Anterior cingulate cortex (tissue), 58 donors: Measurements from ENCODE around the gene ACADS.
"Not testable (repeated sequence)": the region's sequence is repeated elsewhere in the genome, so short reads cannot be mapped to it uniquely, and the experiment has no call there.

ENCODE experiments used
- DNase-seq, 58 donors: peaks; one replicate each; lab custom pipeline; 2025; lab: John Stamatoyannopoulos, UW

ACADS gene

DNA sequence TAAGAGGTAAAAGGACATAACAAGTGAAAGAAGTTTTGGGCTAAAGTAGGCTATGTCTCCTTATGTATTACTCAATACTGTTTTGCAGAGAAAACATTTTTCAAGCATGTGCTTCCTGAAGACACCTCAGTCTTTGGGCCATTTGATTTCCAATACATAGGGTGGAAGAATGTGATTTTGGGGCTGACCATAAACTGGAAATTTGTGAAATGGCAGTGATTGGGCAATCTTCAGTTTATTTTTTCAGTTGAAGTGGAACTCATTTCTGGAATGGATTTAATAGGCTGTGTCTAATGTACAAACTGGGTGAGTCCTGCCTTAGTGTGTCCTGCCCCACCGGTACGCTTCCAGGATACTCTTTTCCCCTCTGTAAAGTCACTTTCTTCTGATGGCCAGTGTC lies 2.8 kb upstream of the ACADS start:
- DNase-seq, result no peak

DNA sequence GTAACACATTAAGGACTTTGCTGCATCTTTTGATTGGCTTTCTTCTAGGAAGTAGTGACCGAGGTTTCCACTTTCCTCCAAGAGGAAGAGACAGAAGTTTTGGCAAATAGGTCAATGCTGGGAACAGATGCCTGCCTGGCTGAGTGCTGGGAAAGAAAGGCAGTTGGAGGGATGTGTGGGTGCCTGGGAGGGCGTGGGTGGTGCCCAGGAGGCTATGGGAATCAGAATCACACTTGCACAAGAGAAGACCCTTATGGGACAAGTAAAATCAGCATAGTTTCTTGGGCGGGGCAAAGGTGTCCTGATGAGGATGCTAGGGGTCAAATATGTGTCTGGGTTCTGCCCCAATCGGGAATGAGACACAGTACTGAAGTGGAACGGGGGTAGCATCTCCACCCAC lies 906 bp upstream of the ACADS start:
- no peak for DNase-seq

DNA sequence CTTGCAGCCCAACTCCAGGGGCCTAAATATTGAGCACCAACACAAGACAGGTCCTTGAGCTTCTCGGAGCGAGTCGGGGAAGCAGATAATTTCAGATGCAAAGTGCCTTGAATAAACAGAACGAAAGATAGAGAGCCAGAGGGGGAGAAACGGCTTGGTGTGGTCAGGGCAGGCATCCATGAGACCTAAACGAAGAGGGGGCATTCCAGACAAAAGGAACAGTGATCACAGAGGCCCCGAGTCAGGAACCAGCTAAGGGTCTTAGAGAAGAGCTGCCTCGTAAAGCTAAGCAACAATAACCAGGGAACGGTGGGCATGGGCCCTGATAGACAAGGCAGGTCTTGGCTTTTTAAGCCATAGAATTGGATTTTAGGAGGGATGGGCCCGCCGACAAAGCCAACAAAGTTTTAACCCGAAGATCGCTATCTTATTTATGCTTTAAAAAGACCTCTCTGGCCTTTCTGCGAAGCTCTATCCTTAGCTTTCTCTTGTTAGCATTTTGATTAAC lies 421 bp upstream of the ACADS start:
- no peak for DNase-seq

DNA sequence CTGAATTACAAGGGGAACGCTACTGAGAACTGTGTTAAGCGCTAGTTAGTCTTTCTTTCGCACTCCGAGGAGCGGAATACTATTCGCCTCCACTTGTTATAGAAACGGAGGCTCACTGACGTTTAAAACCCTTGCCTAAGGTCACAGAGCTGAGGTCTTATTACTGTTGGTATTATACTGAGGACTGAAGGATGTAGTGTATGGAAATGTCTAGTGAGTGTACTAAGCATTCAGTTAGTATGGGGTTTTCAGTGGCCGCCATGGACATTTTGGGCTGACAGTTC lies 826 bp downstream of the ACADS start:
- no peak for DNase-seq

DNA sequence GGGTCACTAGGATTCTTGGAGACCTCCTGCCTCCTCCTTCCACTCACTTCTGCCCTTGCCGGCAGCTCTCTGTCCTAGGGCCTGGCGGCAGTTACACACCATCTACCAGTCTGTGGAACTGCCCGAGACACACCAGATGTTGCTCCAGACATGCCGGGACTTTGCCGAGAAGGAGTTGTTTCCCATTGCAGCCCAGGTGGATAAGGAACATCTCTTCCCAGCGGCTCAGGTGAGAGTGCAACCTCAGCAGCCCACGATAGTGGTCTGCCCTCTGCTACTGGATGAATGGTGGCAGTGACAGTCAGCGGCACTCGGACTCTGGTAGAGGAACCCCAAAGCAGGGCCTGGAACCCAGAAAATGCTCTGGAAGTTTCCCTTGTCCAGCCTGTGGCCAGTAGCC lies 1.3 kb downstream of the ACADS start:
- no peak for DNase-seq

DNA sequence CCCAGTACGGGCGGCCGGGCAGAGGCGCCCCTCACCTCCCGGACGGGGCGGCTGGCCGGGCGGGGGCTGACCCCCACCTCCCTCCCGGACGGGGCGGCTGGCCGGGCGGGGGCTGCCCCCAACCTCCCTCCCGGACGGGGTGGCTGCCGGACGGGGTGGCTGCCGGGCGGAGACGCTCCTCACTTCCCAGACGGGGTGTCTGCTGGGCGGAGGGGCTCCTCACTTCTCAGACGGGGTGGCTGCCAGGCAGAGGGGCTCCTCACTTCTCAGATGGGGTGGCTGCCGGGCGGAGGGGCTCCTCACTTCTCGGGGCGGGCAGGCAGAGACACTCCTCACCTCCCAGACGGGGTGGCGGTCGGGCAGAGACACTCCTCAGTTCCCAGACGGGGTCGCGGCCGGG lies 6.6 kb downstream of the ACADS start:
- DNase-seq, result not testable (repeated sequence)

DNA sequence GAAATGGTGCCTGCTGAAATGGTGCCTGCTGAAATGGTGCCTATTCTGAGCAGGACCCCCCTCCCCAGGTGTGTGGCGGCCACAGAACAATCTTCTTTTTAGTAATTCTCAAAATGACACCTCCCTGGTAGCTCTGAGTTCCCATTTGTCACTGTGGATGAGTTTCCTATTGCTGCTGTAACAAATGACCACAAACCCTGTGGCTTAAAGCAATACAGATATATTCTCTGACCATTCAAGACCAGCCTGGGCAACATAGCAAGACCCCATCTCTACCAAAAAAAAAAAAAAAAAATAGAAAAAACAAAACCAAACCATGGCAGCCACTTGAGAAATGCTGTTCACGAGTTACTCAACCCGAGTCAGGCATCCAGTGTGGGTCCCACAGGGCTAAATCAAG lies 7.9 kb downstream of the ACADS start:
- DNase-seq, result no peak

DNA sequence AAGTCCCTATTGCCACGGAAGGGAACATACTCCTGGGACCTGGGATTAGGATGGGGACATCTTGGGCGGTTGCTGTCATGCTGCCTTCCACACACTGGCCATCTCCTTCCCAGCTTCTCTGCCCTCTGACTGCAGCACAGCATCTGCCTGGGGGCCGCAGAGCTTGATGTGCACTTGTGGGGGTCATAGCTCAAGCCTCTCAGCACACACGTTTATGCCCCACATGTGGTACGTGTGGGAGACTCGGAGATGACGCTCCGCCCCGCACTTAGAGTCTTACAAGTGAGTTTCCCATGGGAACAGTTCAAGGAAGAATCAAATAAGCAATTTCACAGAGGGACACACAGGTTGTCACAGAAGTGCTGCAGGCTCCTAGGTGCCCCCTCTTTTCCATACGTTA lies 8.6 kb downstream of the ACADS start:
- DNase-seq, result no peak

DNA sequence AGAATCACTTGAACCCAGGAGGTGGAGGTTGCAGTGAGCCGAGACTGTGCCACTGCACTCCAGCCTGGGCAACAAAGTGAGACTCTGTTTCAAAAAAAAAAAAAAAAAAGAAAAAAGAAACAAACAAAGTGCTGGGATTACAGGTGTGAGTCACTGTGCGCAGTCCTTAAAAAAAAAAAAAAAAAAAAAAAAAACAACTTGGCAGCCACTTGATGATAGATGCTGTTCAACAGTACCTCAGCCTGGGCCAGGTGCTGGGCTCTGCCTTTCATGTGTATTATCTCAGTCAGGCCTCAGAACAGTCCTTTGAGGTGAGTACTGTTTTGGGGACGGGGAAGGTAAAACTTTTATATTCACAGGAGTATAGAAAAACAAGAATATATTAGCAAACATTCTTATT lies 9.6 kb downstream of the ACADS start:
- no peak for DNase-seq

DNA sequence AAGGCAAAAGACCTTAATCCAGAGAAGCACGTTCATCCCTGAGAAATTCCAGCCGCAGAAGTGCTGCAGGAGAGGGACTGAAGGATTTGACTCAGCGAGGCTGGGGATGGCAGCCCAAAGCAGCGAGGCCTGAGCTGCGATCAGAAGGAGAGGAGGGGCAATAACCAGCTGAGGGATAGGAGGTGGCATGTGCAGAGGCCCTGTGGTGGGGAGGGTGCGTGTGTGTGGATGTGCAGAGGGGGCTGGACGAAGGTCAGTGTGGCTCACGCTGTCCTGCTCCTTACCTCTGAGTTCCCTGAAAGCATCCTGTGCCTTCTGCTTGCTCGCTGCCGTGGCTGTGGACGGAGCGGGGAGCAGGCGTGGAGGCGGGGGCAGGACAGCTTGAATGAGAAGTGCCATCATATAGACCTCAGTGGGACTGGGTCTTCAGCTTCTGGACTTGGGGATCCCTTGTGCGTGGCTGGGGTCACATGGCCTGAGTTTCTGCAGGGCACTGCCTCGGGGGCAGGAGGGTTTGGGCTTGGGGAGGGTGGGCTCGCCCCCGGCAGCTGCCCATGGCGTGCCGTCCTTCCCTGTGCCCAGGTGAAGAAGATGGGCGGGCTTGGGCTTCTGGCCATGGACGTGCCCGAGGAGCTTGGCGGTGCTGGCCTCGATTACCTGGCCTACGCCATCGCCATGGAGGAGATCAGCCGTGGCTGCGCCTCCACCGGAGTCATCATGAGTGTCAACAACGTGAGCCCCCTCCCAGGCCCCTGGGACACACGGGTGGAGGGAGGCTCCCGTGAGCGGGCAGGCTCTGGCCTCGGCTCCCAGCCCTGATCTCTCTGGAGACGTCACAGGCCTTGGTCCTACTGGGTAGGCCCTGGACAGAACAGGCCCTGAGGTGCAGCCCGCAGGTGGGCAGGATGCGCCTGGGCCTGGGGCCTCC lies 11.0 kb downstream of the ACADS start:
- no peak for DNase-seq

DNA sequence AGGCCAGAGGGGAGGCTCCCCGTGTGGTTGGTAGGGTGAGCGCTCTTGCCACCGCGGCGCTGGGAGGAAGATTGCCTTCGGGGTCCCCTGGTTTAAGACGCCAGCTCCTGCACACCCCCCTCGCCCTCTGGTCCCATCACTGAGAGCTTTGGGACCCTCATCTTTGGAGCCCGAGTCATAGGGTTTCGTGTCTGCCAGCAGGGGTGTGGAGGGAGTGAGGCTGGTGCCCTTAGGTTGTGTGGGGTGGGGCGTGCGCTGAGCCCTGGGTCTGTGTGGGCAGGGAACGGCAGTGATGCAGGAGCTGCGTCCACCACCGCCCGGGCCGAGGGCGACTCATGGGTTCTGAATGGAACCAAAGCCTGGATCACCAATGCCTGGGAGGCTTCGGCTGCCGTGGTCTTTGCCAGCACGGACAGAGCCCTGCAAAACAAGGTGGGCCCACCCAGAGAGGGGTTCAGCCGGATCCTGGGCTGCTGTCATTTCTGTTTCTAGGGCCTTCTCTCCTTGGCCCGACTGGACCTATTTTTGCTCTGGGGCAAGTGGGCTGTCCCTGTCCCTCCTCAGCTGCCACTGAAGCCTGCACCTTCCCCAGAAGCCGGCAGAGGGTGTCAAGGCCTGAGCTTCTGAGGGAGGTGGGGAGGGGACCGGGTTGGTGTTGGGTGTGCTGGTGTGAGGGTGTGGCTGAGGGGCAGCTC lies 12.1 kb downstream of the ACADS start:
- DNase-seq, result peak in 1 of 58 donors; percentile 21

DNA sequence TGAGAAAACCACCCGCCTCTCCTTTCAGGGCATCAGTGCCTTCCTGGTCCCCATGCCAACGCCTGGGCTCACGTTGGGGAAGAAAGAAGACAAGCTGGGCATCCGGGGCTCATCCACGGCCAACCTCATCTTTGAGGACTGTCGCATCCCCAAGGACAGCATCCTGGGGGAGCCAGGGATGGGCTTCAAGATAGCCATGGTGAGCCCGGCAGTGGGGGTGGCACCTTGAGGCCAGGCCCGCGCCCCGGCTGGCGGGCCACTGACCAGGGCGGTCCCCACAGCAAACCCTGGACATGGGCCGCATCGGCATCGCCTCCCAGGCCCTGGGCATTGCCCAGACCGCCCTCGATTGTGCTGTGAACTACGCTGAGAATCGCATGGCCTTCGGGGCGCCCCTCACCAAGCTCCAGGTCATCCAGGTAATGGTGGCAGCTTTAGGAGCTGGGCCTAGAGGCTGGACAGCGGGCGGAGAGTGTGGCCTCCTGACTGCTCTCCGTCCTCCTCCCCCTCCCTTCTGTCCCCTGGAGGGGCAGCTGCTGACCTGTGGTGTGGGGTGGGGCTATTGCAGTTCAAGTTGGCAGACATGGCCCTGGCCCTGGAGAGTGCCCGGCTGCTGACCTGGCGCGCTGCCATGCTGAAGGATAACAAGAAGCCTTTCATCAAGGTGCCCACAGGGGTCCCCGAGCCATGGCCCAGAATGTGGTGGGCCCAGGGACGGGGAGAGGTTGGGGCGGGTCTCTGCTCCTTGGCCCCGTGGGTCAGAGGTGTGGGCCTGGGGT lies 12.8 kb downstream of the ACADS start:
- peak in 1 of 58 donors; percentile 47 for DNase-seq

DNA sequence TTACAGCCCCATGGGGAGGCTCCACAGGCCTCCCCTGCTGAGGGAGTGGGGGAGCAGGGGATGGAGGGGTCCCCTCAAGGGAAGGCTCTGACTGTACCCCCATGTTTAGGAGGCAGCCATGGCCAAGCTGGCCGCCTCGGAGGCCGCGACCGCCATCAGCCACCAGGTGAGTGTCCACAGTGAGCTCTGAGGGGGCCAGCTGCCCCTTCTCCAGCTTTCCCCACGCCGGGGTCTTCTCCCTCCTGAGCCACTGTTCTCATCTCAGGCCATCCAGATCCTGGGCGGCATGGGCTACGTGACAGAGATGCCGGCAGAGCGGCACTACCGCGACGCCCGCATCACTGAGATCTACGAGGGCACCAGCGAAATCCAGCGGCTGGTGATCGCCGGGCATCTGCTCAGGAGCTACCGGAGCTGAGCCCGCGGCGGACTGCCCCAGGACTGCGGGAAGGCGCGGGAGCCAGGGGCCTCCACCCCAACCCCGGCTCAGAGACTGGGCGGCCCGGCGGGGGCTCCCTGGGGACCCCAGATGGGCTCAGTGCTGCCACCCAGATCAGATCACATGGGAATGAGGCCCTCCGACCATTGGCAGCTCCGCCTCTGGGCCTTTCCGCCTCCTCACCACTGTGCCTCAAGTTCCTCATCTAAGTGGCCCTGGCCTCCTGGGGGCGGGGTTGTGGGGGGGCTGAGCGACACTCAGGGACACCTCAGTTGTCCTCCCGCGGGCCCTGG lies 13.6 kb downstream of the ACADS start:
- no peak for DNase-seq

DNA sequence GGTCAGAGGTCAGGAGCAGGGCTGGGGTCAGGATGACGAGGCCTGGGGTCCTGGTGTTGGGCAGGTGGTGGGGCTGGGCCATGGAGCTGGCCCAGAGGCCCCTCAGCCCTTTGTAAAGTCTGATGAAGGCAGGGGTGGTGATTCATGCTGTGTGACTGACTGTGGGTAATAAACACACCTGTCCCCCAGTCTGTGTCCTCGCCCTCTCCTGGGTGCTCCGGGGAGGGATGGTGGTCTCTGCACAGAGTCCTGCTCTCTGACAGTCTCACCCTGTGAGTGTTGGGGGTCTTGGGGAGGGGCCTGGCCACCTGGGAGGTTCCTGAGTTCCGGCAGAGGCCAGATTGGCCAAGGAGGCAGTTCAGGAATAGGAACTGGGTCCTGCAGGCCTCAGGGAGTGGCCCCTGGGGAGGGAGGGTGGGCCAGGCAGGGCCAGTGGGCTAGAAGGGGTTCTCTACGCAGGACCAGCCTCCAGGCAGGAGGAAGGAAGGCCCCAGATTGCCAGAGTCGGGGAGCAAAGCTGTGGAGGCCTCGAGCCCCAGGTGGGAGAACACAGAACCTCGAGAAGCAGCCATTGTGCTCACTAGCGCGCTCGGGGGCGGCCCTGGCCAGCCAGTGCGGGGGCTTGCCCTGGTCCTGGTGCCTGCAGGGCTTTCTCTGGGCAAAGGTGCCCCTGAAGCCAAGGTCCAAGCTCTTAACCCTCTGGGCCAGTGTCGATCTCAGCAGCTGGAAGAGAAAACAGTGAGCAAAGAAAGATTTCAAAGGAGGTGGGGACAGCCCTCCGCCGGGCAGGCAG lies 14.4 kb downstream of the ACADS start:
- no peak for DNase-seq

DNA sequence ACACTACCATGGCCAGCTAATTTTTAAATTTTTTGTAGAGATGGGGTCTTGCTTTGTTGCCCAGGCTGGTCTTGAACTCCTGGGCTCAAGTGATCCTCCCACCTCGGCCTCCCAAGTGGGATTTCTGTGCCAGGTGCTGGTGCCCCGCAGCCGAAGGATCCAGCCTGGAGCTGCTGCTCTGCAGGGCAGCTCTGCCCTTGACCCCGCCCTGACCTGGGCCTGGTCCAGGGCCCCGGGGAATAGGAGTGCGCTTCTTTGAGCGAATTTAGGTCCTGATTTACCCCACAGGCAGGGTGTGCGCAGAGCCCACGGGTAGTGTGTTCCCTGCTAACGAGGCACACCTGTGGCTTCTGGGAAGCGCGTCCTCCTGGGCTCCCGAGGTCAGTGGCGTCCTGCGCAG lies 15.2 kb downstream of the ACADS start:
- DNase-seq, result no peak

DNA sequence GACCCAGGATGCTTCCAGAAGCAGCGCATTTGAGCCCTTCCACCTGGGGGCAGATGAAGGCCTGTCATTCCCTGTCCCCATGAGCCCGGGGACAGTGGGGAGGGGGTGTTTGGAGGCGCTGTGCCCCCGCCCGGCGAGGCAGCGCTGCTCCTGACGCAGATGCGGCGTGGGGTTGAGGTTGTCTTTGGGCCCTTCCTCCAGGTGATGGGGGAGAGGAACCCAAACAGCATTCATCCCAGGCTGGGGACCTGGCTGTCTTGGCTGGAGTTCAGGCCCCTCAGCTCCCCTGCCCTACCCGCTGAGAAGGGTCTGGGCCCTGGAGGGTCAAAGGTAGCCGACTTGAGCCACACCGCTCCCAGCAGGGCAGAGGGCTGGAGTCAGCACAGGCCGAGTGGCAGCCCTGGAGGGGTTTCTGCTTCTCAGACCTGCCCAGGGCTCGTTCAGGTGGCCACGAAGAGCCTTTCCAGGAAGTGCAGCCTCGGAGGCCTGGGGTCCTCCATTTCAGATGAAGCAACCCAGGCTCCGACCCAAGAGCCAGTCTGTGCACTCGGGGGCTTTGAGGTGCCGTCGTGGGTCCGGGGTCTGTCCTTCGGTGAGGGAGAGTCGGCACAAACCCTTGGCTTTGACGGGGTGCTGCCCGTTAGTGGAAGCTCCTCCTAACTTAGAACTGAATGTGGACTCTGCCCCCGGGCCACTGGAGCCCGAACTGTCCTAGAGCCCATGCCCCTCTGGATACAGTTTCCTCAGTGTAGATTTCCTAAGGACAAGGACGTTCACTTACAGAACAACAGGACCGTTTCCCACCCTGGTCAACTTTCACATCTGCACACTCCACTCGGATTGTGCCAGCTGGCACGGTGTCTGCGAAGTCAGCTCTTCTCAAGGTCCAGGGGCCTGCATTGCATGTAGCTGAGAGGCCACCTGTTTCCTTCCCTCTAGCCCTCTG lies 16.1 kb downstream of the ACADS start:
- DNase-seq, result no peak

DNA sequence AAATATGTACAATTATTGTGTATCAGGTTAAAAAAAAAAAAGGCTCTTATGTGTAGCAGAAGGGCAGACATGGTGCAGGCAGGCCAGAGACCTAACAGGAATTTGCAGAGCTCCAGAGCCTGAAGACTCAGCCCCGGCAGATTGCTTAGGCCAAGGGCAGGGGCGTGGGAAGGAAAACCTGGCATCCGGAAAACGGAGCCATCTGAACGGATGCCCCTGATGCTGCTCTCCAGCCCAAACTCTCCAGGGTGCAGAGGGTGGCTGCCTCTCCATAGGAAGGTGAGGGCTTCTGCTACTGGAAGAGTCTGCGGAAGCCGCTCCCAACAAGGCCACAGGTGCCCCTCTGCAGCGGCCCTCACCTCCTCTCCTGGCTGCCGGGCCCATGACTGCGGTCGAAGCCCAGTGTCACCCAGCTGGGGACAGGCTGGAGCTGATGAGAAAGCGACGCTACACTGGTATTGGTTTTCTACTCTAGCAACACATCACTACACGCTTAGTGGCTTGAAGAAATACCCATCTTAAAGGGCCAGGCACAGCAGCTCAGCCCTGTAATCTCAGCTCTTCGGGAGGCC lies 19.4 kb downstream of the ACADS start:
- DNase-seq, result no peak

DNA sequence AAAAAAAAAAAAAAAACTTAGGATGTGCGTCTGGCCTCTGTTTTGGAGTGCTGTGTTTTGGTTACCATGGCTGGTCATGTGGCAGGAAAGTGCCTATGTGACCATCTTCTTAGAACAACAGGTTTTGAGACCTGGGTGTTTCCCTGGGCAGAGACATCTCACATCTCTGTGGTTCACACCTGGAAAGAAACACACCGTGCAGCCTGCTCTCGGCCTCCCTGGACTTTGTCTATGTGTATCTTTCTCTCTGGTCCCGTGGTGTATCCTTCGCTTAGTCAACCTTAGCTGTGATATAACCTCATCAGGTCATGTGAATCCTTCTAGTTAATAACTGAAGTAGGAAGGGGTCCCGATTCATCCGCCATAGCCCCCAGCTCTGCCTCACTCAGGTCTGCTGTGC lies 22.6 kb downstream of the ACADS start:
- DNase-seq, result no peak
